Activated naive CD4-positive, alpha-beta T cell treated with anti-CD3 and anti-CD28 coated beads, Interleukin-2, amount 10 ng/mL, durations not matched to agents 7 days and 5 days (primary cell): ENCODE measurements around the gene RREB1.

Experiments used
- CTCF ChIA-PET: fragments of 350-600 bp; sonication (Branson Sonifier 250); formaldehyde crosslinking; loops from one replicate; lab custom pipeline; 2021; ENCODE audit warnings: antibody characterized with exemption; lab: Charles Lee
- DNase-seq: peaks from one replicate; pipeline ENCODE4 v3.0.0-alpha.2; 2020
- H3K27ac Mint-ChIP-seq: one replicate; pipeline ENCODE4 v1.8.0; 2021; ENCODE audit warnings: mild to moderate bottlenecking, moderate library complexity, mixed read lengths
- H3K27me3 Mint-ChIP-seq: one replicate; pipeline ENCODE4 v1.8.0; 2021; ENCODE audit warnings: mild to moderate bottlenecking, mixed read lengths
- H3K36me3 Mint-ChIP-seq: one replicate; pipeline ENCODE4 v1.8.0; 2021; ENCODE audit warnings: mixed read lengths
- H3K4me1 Mint-ChIP-seq: one replicate; pipeline ENCODE4 v1.8.0; 2021; ENCODE audit warnings: mixed read lengths
- H3K4me3 Mint-ChIP-seq: one replicate; pipeline ENCODE4 v1.8.0; 2021; ENCODE audit warnings: mild to moderate bottlenecking, moderate library complexity, mixed read lengths
- H3K9me3 Mint-ChIP-seq: one replicate; pipeline ENCODE4 v1.8.0; 2021; ENCODE audit warnings: mixed read lengths

The RREB1 gene

GRCh38 chr6:7159790-7160525 is 52.2 kb downstream of the RREB1 start:
- H3K27ac Mint-ChIP-seq = no peak overlapping the region

GRCh38 chr6:7161253-7161623 is 53.5 kb downstream of the RREB1 start:
- Mint-ChIP-seq H3K27me3 (no peaks in the 10 kb centered on the region), H3K9me3 (no peaks in the 10 kb centered on the region), H3K36me3 (peaks cover 15% of the 10 kb centered on the region), H3K4me1 (peaks cover 27% of the 10 kb centered on the region), H3K4me3 (no peak overlapping the region), H3K27ac (no peak overlapping the region)
- DNase-seq = no peak
- CTCF ChIA-PET = interaction anchor here (1.0 kb wide), 1 partner anchor 13 kb away, joined by 3 read pairs; no protein-coding TSS in a partner anchor

More at GRCh38 chr6:7159790-7160525, 52.2 kb downstream of the RREB1 start:
- Mint-ChIP-seq H3K4me3 (no peak overlapping the region), H3K4me1 (peaks cover 32% of the 10 kb centered on the region), H3K9me3 (no peaks in the 10 kb centered on the region), H3K27me3 (no peaks in the 10 kb centered on the region), H3K36me3 (peaks cover 12% of the 10 kb centered on the region)
- CTCF ChIA-PET = interaction anchor here (0.8 kb wide), 1 partner anchor 11 kb away, joined by 3 read pairs; no protein-coding TSS in a partner anchor
- DNase-seq = no peak

GRCh38 chr6:7161845-7162244 is 54.1 kb downstream of the RREB1 start:
- CTCF ChIA-PET = interaction anchor here (0.6 to 1.0 kb wide), 2 partner anchors 14 to 56 kb away, joined by 3 read pairs; no protein-coding TSS in a partner anchor
- Mint-ChIP-seq H3K9me3 (no peaks in the 10 kb centered on the region), H3K27ac (no peak overlapping the region), H3K4me1 (peaks cover 25% of the 10 kb centered on the region), H3K36me3 (peaks cover 15% of the 10 kb centered on the region), H3K4me3 (no peak overlapping the region), H3K27me3 (no peaks in the 10 kb centered on the region)
- no peak for DNase-seq

GRCh38 chr6:7163661-7164071 is 55.9 kb downstream of the RREB1 start:
- H3K9me3 Mint-ChIP-seq = no peaks in the 10 kb centered on the region
- no peak overlapping the region for H3K27ac Mint-ChIP-seq
- H3K27me3 Mint-ChIP-seq = no peaks in the 10 kb centered on the region
- H3K36me3 Mint-ChIP-seq = peaks cover 11% of the 10 kb centered on the region
- no peak for DNase-seq
- H3K4me1 Mint-ChIP-seq = peaks cover 20% of the 10 kb centered on the region
- no peak overlapping the region for H3K4me3 Mint-ChIP-seq
- CTCF ChIA-PET = no interaction called here

GRCh38 chr6:7164536-7165001 is 56.8 kb downstream of the RREB1 start:
- no peaks in the 10 kb centered on the region for H3K9me3 Mint-ChIP-seq
- peaks cover 21% of the 10 kb centered on the region for H3K4me1 Mint-ChIP-seq
- H3K27me3 Mint-ChIP-seq = no peaks in the 10 kb centered on the region
- CTCF ChIA-PET = no interaction called here
- H3K27ac Mint-ChIP-seq = no peak overlapping the region
- DNase-seq = no peak
- H3K36me3 Mint-ChIP-seq = peaks cover 11% of the 10 kb centered on the region
- no peak overlapping the region for H3K4me3 Mint-ChIP-seq

GRCh38 chr6:7165002-7165889 is 57.5 kb downstream of the RREB1 start:
- no peak for DNase-seq
- Mint-ChIP-seq H3K9me3 (no peaks in the 10 kb centered on the region), H3K4me3 (no peak overlapping the region), H3K27me3 (no peaks in the 10 kb centered on the region), H3K27ac (no peak overlapping the region), H3K4me1 (peaks cover 21% of the 10 kb centered on the region), H3K36me3 (peaks cover 11% of the 10 kb centered on the region)
- CTCF ChIA-PET = no interaction called here

GRCh38 chr6:7165890-7166267 is 58.1 kb downstream of the RREB1 start:
- no peak overlapping the region for H3K27ac Mint-ChIP-seq
- no peaks in the 10 kb centered on the region for H3K27me3 Mint-ChIP-seq
- CTCF ChIA-PET = no interaction called here
- H3K9me3 Mint-ChIP-seq = no peaks in the 10 kb centered on the region
- H3K4me1 Mint-ChIP-seq = peaks cover 21% of the 10 kb centered on the region
- peaks cover 11% of the 10 kb centered on the region for H3K36me3 Mint-ChIP-seq
- no peak for DNase-seq
- no peak overlapping the region for H3K4me3 Mint-ChIP-seq

- no peak overlapping the region for H3K4me3 Mint-ChIP-seq
- H3K4me1 Mint-ChIP-seq = peaks cover 19% of the 10 kb centered on the region
- no peaks in the 10 kb centered on the region for H3K27me3 Mint-ChIP-seq
- no peak overlapping the region for H3K27ac Mint-ChIP-seq
- DNase-seq = no peak
- CTCF ChIA-PET = no interaction called here
- peaks cover 11% of the 10 kb centered on the region for H3K36me3 Mint-ChIP-seq
- H3K9me3 Mint-ChIP-seq = no peaks in the 10 kb centered on the region
Observed at GRCh38 chr6:7166410-7167293, 58.9 kb downstream of the RREB1 start.

- CTCF ChIA-PET = no interaction called here
- H3K27ac Mint-ChIP-seq = no peak overlapping the region
- no peaks in the 10 kb centered on the region for H3K9me3 Mint-ChIP-seq
- H3K4me1 Mint-ChIP-seq = peaks cover 19% of the 10 kb centered on the region
- peaks cover 11% of the 10 kb centered on the region for H3K36me3 Mint-ChIP-seq
- H3K27me3 Mint-ChIP-seq = no peaks in the 10 kb centered on the region
- no peak overlapping the region for H3K4me3 Mint-ChIP-seq
- no peak for DNase-seq
Observed at GRCh38 chr6:7169296-7169721, 61.5 kb downstream of the RREB1 start.

- H3K9me3 Mint-ChIP-seq = no peaks in the 10 kb centered on the region
- CTCF ChIA-PET = interaction anchor here (0.9 kb wide), 1 partner anchor 10 kb away, joined by 3 read pairs; no protein-coding TSS in a partner anchor
- H3K27me3 Mint-ChIP-seq = no peaks in the 10 kb centered on the region
- peaks cover 3% of the 10 kb centered on the region for H3K36me3 Mint-ChIP-seq
- no peak overlapping the region for H3K4me3 Mint-ChIP-seq
- H3K27ac Mint-ChIP-seq = no peak overlapping the region
- H3K4me1 Mint-ChIP-seq = peaks cover 15% of the 10 kb centered on the region
- DNase-seq = no peak
Observed at GRCh38 chr6:7170117-7170732, 62.5 kb downstream of the RREB1 start.

- Mint-ChIP-seq H3K4me3 (no peak overlapping the region), H3K27me3 (no peaks in the 10 kb centered on the region), H3K27ac (no peak overlapping the region), H3K36me3 (no peaks in the 10 kb centered on the region), H3K9me3 (no peaks in the 10 kb centered on the region), H3K4me1 (peaks cover 9% of the 10 kb centered on the region)
- CTCF ChIA-PET = interaction anchor here (0.8 to 0.9 kb wide), 2 partner anchors 11 to 18 kb away, joined by 3 read pairs; no protein-coding TSS in a partner anchor
- DNase-seq = no peak
Observed at GRCh38 chr6:7171119-7171518, 63.4 kb downstream of the RREB1 start.

GRCh38 chr6:7171733-7172132 is 64.0 kb downstream of the RREB1 start:
- peaks cover 8% of the 10 kb centered on the region for H3K4me1 Mint-ChIP-seq
- peaks cover 3% of the 10 kb centered on the region for H3K36me3 Mint-ChIP-seq
- no peak for DNase-seq
- no peak overlapping the region for H3K27ac Mint-ChIP-seq
- H3K27me3 Mint-ChIP-seq = no peaks in the 10 kb centered on the region
- H3K4me3 Mint-ChIP-seq = no peak overlapping the region
- no peaks in the 10 kb centered on the region for H3K9me3 Mint-ChIP-seq
- CTCF ChIA-PET = interaction anchor here (0.8 kb wide), 1 partner anchor 18 kb away, joined by 3 read pairs; no protein-coding TSS in a partner anchor

- CTCF ChIA-PET = interaction anchor here (0.6 kb wide), 1 partner anchor 77 kb away, joined by 3 read pairs; no protein-coding TSS in a partner anchor
- Mint-ChIP-seq H3K36me3 (peaks cover 9% of the 10 kb centered on the region), H3K4me3 (no peak overlapping the region), H3K27ac (no peak overlapping the region), H3K9me3 (no peaks in the 10 kb centered on the region), H3K27me3 (no peaks in the 10 kb centered on the region), H3K4me1 (peaks cover 7% of the 10 kb centered on the region)
- DNase-seq = no peak
Observed at GRCh38 chr6:7172649-7173048, 64.9 kb downstream of the RREB1 start.
